IPS-NIHi7 (cell line): ENCODE data around the gene AP2A1.
A peak's percentile ranks its signal among the peaks of the same experiment; 100 is the strongest.

Source experiments
- DNase-seq: peaks from one replicate; pipeline ENCODE4 v3.0.0; 2012; ENCODE audit warnings: mixed read lengths; ENCODE audit errors: extremely low spot score

The AP2A1 gene

GRCh38 chr19:49838885-49839588 lies 72.2 kb downstream of the AP2A1 start:
- DNase-seq = no peak

- DNase-seq = no peak
These were observed 72.9 kb downstream of the AP2A1 start for GRCh38 chr19:49839713-49840112.

GRCh38 chr19:49840321-49840720 lies 73.5 kb downstream of the AP2A1 start:
- DNase-seq = no peak

- no peak for DNase-seq
These were observed 74.0 kb downstream of the AP2A1 start for GRCh38 chr19:49840736-49841249.

- DNase-seq = no peak
These were observed 76.5 kb downstream of the AP2A1 start for GRCh38 chr19:49843265-49843664.

GRCh38 chr19:49844138-49845095 lies 77.6 kb downstream of the AP2A1 start:
- no peak for DNase-seq

GRCh38 chr19:49845414-49845813 lies 78.6 kb downstream of the AP2A1 start:
- DNase-seq = no peak

- no peak for DNase-seq
These were observed 79.6 kb downstream of the AP2A1 start for GRCh38 chr19:49846408-49846807.

- DNase-seq = no peak
These were observed 81.2 kb downstream of the AP2A1 start for GRCh38 chr19:49847731-49848696.

- no peak for DNase-seq
These were observed 82.1 kb downstream of the AP2A1 start for GRCh38 chr19:49848938-49849337.

GRCh38 chr19:49849433-49850220 lies 82.8 kb downstream of the AP2A1 start:
- no peak for DNase-seq

GRCh38 chr19:49850221-49850486 lies 83.4 kb downstream of the AP2A1 start:
- DNase-seq = no peak

GRCh38 chr19:49850487-49851342 lies 83.9 kb downstream of the AP2A1 start, which contains the start of gene PTOV1:
Gene PTOV1 (plus strand): TSS chr19:49851159.
- DNase-seq = peak; percentile 99

GRCh38 chr19:49851456-49852259 lies 84.9 kb downstream of the AP2A1 start:
- peak; percentile 77 for DNase-seq

GRCh38 chr19:49852631-49853126 lies 85.9 kb downstream of the AP2A1 start:
- no peak for DNase-seq

GRCh38 chr19:49853852-49854377 lies 87.1 kb downstream of the AP2A1 start:
- DNase-seq = no peak

- DNase-seq = no peak
These were observed 87.8 kb downstream of the AP2A1 start for GRCh38 chr19:49854378-49855263.

GRCh38 chr19:49855277-49855675 lies 88.5 kb downstream of the AP2A1 start:
- DNase-seq = no peak
